Measurements from ENCODE around the gene ADAMTS7.

DNA sequence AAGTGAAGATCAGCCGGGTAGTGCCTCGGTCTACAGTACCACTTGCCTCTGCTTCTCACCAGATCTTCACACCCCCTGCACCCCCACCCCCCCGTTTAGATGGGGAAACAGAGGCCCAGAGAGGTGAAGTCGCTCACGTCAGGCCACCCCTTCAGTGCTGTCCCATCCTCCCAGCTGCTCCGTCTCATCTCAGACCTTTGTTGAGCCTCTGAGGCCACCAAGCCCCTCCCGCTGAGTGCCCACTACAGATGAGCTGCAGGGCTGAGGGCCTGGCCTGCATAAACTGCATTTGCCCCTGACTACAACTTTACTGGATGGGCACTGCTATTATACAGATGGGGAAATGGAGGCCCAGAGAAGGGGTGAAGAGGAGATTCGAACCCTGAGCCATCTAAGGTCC is 35.8 kb downstream of the ADAMTS7 start:
- TF ChIP-seq, protein P1, sequence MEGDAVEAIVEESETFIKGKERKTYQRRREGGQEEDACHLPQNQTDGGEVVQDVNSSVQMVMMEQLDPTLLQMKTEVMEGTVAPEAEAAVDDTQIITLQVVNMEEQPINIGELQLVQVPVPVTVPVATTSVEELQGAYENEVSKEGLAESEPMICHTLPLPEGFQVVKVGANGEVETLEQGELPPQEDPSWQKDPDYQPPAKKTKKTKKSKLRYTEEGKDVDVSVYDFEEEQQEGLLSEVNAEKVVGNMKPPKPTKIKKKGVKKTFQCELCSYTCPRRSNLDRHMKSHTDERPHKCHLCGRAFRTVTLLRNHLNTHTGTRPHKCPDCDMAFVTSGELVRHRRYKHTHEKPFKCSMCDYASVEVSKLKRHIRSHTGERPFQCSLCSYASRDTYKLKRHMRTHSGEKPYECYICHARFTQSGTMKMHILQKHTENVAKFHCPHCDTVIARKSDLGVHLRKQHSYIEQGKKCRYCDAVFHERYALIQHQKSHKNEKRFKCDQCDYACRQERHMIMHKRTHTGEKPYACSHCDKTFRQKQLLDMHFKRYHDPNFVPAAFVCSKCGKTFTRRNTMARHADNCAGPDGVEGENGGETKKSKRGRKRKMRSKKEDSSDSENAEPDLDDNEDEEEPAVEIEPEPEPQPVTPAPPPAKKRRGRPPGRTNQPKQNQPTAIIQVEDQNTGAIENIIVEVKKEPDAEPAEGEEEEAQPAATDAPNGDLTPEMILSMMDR (conservative IDR thresholded peaks at IDR 0.05 in 1 of 2, IDR thresholded peaks at IDR 0.05 in 1 of 2; ENCODE audit: low read depth in 1 of 2, low read length in 2 of 2), result no peak
- TF ChIP-seq EZH2 (IDR thresholded peaks at IDR 0.05; ENCODE audit: low read length, missing control alignments), result no peak

All from fibroblast of lung (primary cell).